ENCODE measurements around the gene GH1.
A peak's percentile ranks its signal among the peaks of the same experiment; 100 is the strongest.
"Not testable (repeated sequence)": the region's sequence is repeated elsewhere in the genome, so short reads cannot be mapped to it uniquely, and the experiment has no call there.

GH1 gene

GRCh38 chr17:63925615-63926014 lies 7.0 kb upstream of the GH1 start:
- DNase-seq: no peak

DNA sequence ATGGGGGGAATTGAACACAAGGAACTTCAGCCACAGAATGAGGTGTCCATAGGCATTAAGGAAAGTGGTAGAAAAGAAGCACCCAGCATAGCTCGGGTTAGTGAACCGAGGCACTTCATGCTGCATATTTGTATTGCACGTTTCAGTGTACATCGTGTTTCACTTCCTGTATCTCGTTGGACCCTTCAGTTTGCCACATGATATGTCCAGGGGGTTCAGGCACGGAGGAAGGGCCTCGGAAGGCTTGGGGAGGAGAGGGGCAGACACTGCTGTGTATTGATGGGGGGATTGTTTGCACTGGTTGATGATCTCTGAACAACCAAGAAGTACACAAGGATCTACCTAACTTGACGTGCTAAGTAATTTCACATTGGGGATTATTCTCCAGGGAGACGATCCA lies 3.8 kb upstream of the GH1 start:
- DNase-seq: not testable (repeated sequence)

- not testable (repeated sequence) for DNase-seq
Measured at GRCh38 chr17:63920779-63921178, 2.1 kb upstream of the GH1 start.

- not testable (repeated sequence) for DNase-seq
Measured at GRCh38 chr17:63920050-63920449, 1.4 kb upstream of the GH1 start.

- DNase-seq: peak; percentile 79
Measured at GRCh38 chr17:63919311-63919723, 678 bp upstream of the GH1 start.

DNA sequence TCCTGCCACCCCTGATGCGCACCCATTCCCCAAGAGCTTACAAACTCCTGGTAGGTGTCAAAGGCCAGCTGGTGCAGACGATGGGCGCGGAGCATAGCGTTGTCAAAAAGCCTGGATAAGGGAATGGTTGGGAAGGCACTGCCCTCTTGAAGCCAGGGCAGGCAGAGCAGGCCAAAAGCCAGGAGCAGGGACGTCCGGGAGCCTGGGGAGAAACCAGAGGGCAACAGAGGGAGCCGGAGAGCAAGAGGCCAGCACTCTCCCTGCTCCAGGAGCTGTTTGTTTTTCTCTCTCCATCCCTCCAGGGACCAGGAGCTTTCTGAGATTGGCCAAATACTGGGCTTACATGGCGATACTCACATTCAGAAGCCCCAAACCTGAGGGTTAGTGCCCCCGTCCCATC lies 334 bp downstream of the GH1 start:
- no peak for DNase-seq

DNA sequence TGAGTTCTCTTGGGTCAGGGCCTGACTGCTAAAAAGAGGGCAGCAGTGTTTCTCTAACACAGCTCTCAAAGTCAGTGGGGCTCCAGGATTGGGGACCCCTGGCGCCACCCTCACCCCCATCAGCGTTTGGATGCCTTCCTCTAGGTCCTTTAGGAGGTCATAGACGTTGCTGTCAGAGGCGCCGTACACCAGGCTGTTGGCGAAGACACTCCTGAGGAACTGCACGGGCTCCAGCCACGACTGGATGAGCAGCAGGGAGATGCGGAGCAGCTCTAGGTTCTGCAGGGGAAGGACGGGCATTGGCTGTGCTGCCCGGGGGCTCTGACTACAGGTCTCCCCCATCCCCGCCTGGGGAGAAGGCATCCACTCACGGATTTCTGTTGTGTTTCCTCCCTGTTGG lies 993 bp downstream of the GH1 start:
- DNase-seq: no peak

- not testable (repeated sequence) for DNase-seq
Measured at GRCh38 chr17:63917206-63917605, 1.4 kb downstream of the GH1 start.

DNA sequence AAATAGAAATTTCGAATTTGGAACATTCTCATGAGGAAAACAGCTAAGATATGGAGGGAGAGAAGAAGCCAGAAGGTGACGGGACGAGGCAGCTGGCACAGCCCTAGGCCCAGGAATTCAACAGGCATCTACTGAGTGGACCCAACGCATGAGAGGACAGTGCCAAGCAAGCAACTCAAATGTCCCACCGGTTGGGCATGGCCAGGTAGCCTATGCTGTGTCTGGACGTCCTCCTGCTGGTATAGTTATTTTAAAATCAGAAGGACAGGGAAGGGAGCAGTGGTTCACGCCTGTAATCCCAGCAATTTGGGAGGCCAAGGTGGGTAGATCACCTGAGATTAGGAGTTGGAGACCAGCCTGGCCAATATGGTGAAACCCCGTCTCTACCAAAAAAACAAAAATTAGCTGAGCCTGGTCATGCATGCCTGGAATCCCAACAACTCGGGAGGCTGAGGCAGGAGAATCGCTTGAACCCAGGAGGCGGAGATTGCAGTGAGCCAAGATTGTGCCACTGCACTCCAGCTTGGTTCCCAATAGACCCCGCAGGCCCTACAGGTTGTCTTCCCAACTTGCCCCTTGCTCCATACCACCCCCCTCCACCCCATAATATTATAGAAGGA lies 2.0 kb downstream of the GH1 start:
- DNase-seq: no peak

DNA sequence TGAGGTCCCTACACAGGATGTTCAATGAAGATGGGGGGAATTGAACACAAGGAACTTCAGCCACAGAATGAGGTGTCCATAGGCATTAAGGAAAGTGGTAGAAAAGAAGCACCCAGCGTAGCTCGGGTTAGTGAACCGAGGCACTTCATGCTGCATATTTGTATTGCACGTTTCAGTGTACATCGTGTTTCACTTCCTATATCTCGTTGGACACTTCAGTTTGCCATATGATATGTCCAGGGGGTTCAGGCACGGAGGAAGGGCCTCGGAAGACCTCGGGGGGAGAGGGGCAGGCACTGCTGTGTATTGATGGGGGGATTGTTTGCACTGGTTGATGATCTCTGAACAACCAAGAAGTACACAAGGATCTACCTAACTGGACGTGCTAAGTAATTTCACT lies 2.9 kb downstream of the GH1 start:
- not testable (repeated sequence) for DNase-seq

- no peak for DNase-seq
Measured at GRCh38 chr17:63914471-63914870, 4.2 kb downstream of the GH1 start.

GRCh38 chr17:63911657-63912100 lies 7.0 kb downstream of the GH1 start:
- DNase-seq: peak; percentile 77

- no peak for DNase-seq
Measured at GRCh38 chr17:63911041-63911635, 7.5 kb downstream of the GH1 start, which contains the start of gene CSHL1. Gene CSHL1 (minus strand): TSS chr17:63911258. CDS start chr17:63911196, 62 bp downstream.

DNA sequence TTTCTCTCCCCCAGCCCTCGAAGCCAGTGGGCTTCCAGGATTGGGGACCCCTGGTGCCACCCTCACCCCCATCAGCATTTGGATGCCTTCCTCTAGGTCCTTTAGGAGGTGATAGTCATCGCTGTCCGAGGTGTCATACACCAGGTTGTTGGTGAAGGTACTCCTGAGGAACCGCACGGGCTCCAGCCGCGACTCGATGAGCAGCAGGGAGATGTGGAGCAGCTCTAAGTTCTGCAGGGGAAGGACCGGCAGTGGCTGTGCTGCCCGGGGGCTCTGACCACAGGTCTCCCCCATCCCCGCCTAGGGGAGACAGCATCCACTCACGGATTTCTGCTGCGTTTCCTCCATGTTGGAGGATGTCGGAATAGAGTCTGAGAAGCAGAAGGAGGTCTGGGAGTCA lies 8.5 kb downstream of the GH1 start:
- DNase-seq: no peak

DNA sequence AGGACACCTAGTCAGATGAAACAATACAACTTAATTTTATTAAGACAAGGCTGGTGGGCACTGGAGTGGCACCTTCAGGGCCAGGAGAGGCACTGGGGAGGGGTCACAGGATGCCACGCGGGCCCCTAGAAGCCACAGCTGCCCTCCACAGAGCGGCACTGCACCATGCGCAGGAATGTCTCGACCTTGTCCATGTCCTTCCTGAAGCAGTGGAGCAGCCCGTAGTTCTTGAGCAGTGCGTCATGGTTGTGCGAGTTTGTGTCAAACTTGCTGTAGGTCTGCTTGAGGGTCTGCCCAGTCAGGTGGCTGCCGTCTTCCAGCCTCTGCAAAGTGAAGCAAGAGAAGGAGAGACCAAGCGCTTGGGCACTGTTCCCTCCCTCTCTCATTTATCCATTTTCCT lies 9.1 kb downstream of the GH1 start:
- DNase-seq: not testable (repeated sequence)

GRCh38 chr17:63907161-63907778 lies 11.4 kb downstream of the GH1 start:
- not testable (repeated sequence) for DNase-seq

- DNase-seq: not testable (repeated sequence)
Measured at GRCh38 chr17:63904796-63905195, 13.8 kb downstream of the GH1 start.

DNA sequence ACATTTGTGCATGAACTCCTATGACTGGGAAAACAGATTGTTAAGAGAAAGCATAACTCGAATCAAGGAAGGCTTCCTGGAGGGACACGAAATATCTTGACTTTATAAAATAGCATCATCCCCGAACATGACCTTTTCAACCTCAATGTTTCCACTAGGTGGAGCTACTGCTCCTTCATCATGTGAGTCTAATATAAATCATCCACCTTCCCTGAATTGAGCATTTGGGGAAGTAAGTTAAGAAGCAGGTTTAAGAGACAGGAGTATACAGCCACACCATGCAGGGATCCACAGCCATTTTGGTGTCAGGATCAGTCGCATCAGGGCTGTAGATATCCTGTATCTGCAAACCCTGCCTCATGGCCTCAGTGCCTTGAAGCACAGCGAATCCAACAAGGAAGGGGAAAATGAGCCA lies 14.8 kb downstream of the GH1 start:
- not testable (repeated sequence) for DNase-seq

DNA sequence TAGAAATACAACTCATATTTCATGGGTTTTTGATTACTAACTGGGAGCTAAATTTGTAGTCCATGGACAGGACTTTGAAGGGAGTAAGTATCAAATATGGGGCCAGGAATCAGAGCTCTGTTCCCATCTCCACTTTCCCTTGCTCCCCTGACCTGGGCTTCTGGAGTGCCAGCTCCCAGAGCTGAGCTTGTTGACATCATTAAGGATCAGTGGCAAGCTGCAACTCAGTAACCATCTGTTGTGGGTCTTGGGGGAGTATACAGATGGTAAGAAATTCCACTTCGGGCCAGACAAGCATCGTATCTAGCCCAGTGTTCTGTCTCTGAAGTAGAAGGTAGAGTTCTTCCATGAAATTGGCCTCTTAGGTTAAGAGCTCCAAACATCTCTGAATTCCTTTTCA lies 16.7 kb downstream of the GH1 start:
- DNase-seq: not testable (repeated sequence)

DNA sequence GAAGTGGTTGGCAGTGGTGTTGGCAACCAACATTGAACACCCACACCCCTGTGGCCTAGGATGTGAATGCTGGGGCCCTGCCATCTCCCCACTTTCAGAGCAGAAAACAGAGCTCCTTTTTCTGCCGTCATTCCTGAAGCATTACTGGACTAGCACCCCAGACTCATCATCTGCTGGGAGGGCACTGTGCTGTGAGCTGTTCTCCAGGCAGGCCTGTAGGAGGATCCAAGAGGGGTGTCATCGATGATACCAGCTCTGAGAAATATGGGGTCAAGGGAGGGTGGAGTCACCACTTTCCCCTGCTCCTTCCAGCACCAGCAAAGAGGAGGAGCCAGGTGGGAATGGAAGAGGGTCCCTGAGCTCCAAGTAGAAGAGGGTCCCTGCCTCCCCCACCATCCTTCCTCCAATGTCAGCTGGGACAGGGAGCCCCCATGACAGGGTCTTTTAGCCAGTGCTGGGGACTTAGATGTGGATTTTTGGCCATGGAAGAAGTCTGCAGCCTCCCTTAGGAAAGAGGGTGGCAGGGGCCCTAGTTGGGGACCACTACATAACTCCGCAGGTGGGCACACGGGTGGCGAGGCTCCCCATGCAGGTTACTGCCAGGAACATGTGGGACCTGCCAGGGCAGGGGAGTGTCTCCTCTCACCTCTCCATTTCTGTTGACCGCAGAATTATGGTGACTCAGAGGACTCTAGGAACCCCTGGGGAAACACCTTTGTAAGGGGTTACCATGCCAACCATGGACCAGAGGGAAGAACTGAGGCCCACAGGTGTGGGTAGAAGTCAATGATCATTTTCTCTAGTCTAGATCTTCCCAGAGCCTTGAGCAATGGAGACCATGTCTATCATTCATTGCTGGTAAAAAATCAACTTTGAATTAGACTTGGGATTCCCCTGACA lies 19.5 kb downstream of the GH1 start:
- not testable (repeated sequence) for DNase-seq

- not testable (repeated sequence) for DNase-seq
Measured at GRCh38 chr17:63896524-63897354, 21.9 kb downstream of the GH1 start, which contains the start of gene CSH1. Gene CSH1 (minus strand): TSS chr17:63896574. CDS start chr17:63896511, 63 bp downstream.

- not testable (repeated sequence) for DNase-seq
Measured at GRCh38 chr17:63894821-63895220, 23.8 kb downstream of the GH1 start.

All from eye (tissue), 1 donor.